ENCODE measurements around the gene LELP1.

- no peak for TF ChIP-seq TAF1 (IDR thresholded peaks at IDR 0.05; ENCODE audit: low read depth)
- no peak for TF ChIP-seq TCF12 (IDR thresholded peaks at IDR 0.05; ENCODE audit: low read depth)
- TF ChIP-seq EP300 (IDR thresholded peaks at IDR 0.05; ENCODE audit: borderline replicate concordance), result no peak
- TF ChIP-seq RAD21 (IDR thresholded peaks at IDR 0.05; ENCODE audit: low read depth), result no peak
- TF ChIP-seq MAX (IDR thresholded peaks at IDR 0.05), result no peak
- TF ChIP-seq, protein P1, sequence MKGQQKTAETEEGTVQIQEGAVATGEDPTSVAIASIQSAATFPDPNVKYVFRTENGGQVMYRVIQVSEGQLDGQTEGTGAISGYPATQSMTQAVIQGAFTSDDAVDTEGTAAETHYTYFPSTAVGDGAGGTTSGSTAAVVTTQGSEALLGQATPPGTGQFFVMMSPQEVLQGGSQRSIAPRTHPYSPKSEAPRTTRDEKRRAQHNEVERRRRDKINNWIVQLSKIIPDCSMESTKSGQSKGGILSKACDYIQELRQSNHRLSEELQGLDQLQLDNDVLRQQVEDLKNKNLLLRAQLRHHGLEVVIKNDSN (IDR thresholded peaks at IDR 0.05), result no peak
- TF ChIP-seq EGR1 (IDR thresholded peaks at IDR 0.05), result no peak
- TF ChIP-seq REST (IDR thresholded peaks at IDR 0.05; ENCODE audit: low read depth), result no peak
- TF ChIP-seq CREB1 (IDR thresholded peaks at IDR 0.05; ENCODE audit: low read depth), result no peak
- TF ChIP-seq CEBPB (IDR thresholded peaks at IDR 0.05), result no peak
- no peak for TF ChIP-seq TEAD4 (IDR thresholded peaks at IDR 0.05)
Observed at GRCh38 chr1:153246825-153247224, 43.6 kb downstream of the LELP1 start.
